SKM-1 treated with dmso at 0.1 percent for 144 hours (cell line): ENCODE data around the gene SVOPL.
A peak's percentile ranks its signal among the peaks of the same experiment; 100 is the strongest.

Source experiments
- DNase-seq: peaks from one replicate; lab custom pipeline; 2025; ENCODE audit not compliant: unreplicated experiment; lab: John Stamatoyannopoulos, UW

Gene SVOPL

GRCh38 chr7:138662076-138662990 is 38.8 kb downstream of the SVOPL start:
- DNase-seq, result no peak

- no peak for DNase-seq
Measured at GRCh38 chr7:138661069-138661635, 40.0 kb downstream of the SVOPL start.

- DNase-seq, result no peak
Measured at GRCh38 chr7:138658889-138659288, 42.3 kb downstream of the SVOPL start.

- DNase-seq, result no peak
Measured at GRCh38 chr7:138657854-138658386, 43.2 kb downstream of the SVOPL start.

GRCh38 chr7:138656952-138657351 is 44.2 kb downstream of the SVOPL start:
- no peak for DNase-seq

GRCh38 chr7:138654616-138655015 is 46.5 kb downstream of the SVOPL start:
- peak; percentile 29 for DNase-seq

- no peak for DNase-seq
Measured at GRCh38 chr7:138649506-138649905, 51.7 kb downstream of the SVOPL start.

- DNase-seq, result no peak
Measured at GRCh38 chr7:138645284-138645683, 55.9 kb downstream of the SVOPL start.

- no peak for DNase-seq
Measured at GRCh38 chr7:138632826-138633602, 68.1 kb downstream of the SVOPL start.

GRCh38 chr7:138632384-138632783 is 68.8 kb downstream of the SVOPL start:
- no peak for DNase-seq

- DNase-seq, result no peak
Measured at GRCh38 chr7:138630059-138630610, 71.0 kb downstream of the SVOPL start.

- no peak for DNase-seq
Measured at GRCh38 chr7:138627361-138627760, 73.8 kb downstream of the SVOPL start.

- DNase-seq, result no peak
Measured at GRCh38 chr7:138626846-138627245, 74.3 kb downstream of the SVOPL start.

- DNase-seq, result peak; percentile 3
Measured at GRCh38 chr7:138625849-138626230, 75.3 kb downstream of the SVOPL start.

- peak; percentile 33 for DNase-seq
Measured at GRCh38 chr7:138625084-138625848, 75.9 kb downstream of the SVOPL start.

GRCh38 chr7:138622841-138623240 is 78.3 kb downstream of the SVOPL start:
- DNase-seq, result no peak

GRCh38 chr7:138618933-138619332 is 82.2 kb downstream of the SVOPL start:
- no peak for DNase-seq

- DNase-seq, result no peak
Measured at GRCh38 chr7:138618506-138618905, 82.7 kb downstream of the SVOPL start.

GRCh38 chr7:138616085-138616484 is 85.1 kb downstream of the SVOPL start:
- DNase-seq, result no peak

- DNase-seq, result no peak
Measured at GRCh38 chr7:138613630-138614029, 87.5 kb downstream of the SVOPL start.
